ENCODE results near the gene KIAA1755.

Gene KIAA1755

DNA sequence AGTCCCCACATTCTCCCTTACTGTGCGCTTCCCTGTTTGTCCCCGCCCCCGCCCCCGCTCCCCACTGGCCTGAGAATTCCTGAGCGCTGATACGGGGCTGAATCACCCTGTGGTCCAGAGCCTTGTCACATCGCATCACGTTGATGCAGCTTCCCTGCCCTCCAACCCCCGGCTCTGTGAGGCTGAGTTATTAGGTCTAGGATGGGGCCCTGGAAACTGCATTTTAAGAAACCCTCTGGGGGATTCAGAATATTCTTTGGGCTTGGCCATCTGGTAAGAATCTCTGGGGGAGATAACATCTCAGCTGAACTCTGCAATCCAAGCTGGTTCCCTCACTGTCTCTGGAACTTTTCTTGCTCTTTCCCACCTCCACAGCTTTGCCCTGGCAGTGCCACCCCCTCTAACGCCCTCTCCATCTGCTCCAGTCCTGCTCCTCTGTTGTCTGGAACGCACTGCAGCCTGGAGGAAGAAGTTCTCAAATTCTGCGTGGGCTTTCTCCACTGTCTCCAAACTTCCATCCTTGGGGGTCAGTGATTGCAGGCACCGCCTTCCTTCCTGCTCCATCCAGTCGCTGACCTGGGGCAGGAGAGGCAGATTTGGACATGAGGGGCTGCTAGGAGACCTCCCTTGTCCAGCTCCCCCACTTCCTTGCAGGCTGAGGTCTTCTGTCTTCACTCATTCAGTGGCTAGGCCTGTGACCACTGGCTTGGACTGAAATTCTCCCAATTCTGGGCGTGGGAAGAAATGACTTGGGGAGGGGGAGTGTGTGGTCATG is 42.6 kb downstream of the KIAA1755 start:
- no peak for DNase-seq

DNA sequence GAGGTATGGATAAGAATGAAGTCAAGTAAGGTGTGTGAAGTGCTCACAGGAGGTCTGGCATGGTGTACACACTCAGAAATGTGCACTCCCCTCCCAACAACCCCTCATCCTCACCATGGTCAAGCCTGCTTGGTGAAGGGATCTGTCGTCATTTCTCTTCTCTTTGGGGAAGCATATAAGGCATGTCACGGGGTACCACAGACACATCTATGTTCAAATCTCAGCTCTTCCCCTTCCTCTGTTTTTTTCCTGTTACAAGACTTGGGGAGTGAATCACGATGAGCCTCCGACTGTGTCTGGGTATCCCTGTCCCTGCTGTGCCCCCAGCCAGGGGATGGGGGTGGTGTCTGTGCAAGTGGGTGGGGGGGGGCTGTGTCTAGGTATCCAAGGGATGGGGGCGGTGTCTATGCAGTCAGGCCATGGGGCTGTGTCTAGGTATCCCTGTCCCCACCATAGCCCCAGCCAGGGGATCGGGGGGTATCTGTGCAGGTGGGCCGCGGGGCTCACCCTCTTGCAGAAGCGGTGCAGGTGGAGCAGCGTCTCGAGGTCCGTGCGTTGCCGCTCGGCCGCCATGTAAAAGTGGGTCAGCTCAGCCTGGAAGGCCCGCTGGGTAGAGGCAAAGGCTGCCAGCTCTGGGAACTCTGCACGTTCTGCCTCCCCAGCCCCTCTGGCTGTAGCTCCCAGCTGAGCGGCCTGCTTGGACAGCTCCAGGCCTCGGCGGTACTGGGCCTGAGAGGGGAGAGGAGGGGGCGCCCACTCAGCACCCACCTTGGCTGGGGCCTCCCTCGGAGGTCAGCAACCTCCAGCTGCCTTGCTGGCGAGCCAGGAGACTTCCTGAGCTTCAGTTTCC is 43.6 kb downstream of the KIAA1755 start:
- DNase-seq = no peak

DNA sequence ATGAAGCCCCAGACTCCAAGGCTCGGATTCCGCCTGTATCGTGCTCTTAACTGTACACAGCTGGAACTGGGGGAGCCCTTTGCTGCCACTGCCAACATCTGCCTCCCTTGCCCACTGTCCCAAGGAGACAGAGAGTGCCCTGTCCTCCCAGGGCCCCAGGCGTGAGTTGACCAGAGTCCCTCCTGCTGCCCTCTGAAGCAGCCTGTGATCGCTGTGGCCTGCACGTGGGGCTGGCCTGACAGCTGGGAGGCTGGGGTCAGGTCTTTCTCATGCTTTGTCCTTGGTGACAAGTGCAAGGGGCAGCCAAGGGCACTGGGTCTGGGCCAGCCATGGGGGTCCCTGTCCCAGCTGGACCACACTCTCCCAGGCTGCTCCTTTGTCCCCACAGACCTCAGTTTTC is 44.3 kb downstream of the KIAA1755 start:
- DNase-seq = no peak

DNA sequence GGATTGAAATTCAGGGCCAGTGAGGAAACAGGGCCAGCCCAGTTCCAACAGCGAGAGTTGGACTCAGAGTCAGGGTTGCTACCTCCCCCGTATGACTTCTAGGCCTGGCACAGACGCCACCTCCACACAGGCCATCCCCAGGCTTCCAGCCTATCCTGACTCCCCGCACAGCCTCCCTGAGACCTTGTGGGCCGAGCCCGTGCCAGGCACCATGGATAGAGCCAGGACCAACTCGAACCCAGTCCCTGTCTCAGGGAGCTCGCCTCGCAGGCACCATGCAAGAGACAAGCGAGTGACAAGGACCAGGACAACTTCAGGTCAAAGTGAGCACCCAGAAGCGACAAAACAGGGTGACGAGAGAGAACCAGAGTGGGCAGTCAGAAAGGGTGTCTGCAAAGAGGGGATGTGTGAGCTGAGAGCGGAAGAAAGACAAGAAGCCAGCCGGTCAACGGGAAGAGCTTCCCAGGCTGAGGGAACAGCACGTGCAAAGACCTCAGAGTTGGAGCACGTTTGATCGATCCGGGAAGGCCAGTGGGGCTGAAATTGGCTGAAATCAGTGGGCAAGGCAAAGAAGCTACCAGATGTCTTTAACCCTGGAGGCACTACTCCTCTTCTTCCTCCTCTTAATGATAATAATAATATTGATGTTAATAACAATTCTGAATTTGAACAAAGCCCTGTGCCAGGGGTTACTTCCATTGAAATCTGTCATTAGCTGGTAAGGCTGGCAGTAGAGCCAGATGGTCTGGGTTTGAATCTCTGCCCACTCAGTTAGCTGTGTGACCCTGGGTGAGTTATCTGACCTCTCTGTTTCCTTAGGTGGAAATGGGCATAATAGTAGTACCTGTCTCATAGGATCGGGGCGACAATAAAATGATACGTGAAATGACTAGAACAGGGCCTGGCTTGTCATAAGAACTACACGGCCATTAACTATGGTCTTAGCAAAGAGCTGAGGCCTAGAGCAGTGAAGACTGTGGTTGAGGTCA is 45.0 kb downstream of the KIAA1755 start:
- DNase-seq = no peak

DNA sequence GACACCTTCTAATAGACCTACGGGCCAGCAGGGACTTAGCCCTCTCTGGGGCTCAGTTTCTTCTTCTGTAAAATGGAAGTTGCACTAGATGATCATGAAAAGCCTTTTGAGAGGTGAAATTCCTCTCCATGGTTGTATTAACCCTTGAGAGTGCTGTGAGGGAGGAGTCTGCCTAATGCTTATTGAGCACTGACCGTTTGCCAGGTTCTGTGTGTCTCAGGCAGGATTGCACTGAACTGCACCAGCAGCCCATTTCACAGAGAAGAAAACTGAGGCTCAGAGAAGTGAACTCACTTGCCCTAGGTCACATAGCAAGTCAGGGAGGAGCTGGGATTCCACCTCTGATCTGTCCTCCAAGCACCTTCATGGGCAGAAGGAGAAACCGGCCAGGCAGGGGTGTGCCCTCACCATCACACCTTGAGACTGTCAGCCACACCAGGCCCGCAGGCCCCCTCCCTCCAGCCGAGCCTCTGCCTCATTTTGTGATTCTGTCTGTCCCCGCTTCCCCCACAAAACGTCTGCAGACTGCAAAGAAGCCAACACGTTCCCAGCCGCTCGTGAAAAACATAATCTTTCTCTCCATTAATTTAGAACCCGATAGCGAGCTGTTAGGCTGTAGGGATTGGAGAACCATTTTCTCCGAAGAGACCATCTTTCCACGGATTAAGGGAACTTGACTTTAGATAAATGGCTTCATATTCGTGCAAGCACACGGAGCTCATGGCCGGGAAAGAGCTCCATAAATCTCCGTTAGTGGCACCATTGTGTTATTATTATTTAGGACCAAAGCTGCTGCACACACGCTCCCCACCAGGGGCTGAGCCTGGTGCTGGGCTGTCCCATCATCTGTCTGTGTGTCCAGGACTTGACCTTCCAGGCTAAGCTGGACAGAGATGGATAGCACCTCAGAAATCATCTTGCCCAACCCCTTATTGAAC is 46.0 kb downstream of the KIAA1755 start:
- no peak for DNase-seq

DNA sequence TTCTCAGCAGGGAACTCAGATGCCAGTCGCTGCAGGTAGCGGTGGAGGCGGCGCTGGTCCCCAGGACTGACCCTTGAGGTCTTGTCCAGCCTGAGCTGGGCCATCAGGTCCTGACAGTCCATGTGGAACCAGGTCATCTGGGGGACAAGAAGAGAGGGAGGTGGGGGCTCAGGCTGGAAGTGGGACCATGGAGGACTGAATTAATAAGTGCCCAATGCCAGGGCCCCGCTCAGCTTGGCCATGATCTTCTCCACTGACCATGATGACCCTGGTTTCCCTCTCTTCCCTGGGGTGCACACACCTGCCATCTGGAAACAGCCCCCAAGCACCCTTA is 47.0 kb downstream of the KIAA1755 start:
- no peak for DNase-seq

DNA sequence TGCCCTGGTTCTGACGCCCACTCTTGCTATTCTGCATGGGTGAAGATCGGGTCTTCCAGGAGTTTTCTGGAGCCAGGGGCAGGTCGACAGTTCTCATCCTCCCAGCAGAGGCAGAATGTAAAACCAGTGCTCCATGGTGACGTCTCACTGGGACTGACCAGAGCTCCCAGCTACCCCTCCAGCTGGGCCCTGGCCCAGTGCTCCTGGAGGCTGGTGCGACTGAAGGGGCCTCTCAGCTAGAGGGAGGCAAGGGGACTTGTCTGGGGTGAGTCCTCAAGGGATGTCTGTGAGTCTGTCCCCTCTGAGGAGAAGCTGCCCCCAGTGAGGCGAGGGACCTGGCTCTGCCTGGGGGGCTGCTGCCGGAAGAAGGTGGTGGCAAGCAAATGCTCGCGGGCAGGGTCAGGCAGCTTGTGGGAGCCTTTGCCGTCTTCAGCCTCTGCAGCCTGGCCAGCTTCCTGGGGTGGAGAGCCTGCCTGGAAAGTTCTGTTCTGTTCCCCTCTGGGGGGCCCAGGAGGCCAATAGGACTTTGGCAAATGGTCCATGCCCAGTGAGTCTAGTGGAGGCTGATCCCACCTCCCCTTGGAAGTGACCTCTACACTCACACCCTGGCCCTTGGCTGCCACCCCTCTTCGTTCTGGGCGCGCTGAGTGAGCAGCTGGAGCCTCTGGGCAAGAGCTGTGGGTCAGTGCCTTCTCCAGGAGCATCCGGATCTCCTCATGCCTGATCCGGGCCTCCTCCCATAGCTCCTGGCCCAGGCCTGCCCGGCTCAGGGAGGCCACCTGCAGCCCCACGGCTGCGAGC is 47.5 kb downstream of the KIAA1755 start:
- no peak for DNase-seq

DNA sequence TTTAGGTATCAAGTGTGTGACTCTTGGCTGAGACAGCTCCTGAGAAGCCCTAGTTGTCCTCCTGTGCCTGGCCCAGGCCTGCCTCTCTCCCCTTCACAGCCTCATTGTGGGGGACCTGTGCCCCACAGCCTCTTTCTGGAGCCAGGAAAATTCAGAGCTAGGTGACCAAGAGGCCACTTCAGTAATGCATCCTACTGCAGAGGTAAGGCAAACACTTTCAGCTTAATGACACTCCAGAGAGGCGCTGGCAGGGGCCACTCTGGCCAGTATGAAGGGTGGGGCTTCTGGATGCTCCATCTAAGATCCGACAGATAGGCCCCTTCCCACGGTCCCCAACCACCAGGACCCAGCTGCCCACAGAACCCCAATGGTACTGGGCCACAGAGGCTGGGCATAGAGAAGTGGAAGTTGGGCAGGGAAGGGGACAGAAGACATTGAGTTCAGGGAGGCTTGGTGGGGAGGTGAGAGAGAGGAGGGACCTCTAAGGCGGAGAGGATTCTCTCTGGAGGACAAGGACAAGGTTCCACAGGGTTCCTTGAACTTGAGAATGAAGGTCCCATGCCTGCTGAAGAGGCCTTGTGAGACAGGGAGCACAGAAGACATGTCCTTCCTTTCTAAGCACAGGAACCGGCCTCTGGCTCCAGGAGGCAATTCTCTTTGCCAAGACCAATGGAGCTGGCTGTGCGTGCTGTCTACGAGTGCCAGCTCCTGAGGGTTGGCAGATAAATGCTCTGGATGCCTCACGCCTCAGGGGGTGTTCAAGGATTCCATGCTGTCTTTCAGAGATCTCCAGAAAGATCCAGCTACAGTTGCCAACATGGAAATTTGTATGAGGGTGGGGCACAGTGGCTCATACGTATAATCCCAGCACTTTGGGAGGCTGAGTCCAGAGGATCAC is 49.1 kb downstream of the KIAA1755 start:
- DNase-seq = no peak

DNA sequence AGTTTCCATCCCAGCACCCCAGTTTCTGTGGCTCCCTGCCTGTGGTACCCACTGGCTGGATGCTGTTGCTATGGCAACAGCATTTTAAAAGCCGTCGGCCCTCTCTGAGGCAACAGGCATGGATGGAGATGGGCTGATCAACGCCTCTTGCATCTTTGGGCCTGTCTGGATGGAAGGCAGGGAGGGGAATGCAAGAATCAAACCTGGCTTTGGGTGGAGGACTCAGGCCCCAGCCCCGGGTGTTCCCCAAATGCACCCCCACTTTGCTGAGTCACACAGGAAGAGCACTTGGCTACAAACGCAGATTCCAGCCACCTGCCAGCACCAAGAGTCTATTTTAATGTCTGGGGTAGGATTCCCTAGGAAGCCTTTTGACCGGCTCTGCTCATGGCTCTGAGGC is 49.8 kb downstream of the KIAA1755 start:
- DNase-seq = no peak

DNA sequence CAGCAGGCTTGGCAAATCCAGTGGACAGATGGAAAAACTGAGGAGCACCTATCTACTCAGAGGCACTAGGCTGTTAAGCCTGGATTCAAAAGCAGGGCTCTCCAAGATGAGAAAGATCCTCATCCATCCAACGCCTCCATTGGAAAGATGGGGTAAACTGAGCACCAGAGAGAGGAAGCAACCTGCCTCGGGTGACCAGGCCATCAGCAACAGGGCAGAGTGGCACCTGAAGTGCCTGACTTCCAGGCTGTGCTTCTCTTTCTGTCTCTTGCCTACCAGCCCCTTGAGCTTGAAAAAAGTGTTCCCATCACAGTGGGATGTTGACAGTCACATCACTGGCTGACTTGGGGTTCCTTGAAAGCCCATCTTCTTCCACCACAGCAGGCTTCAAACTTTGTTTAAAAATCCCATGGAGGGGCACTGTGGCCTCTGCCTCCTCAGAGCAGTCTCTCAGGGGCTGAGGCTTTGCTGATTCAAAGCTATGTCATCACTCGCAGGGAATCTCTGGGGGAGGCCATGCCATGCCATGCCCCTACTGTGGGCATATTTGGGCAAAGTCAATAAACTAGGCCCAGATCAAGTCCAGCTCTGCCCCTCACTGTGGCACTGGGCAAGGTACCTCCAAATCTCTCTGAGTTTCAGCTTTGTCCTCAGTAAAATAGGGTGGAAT is 50.7 kb downstream of the KIAA1755 start:
- DNase-seq = no peak

DNA sequence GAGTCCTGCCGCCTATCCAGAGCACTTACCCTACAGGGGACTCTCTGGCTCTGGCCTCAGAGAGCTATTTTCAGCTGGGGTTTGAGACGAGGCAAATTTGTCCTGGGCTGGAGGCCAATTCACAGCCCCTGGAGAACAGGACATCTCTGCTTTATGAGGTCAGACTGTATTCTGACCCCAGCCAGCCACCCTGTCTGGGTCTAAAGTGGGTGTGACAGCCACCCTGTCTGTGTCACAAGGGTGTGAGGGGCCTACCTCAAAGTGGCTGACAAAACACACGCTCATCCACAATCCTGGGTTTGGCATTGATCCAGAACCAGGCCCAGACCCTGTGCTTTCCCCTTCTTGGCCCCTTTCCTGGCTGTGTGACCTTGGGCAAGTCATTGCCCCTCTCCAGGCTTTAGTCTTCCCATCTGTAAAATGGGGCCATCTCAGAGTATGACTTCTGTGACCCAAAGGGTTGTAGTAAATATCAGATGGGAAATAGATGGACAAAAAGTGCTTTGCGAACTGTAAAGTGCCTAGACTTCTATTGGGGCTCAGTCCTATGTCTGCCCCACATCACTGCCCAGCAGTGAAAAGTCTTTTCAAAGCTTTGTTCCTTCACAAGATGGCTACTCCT is 51.4 kb downstream of the KIAA1755 start:
- DNase-seq = no peak

DNA sequence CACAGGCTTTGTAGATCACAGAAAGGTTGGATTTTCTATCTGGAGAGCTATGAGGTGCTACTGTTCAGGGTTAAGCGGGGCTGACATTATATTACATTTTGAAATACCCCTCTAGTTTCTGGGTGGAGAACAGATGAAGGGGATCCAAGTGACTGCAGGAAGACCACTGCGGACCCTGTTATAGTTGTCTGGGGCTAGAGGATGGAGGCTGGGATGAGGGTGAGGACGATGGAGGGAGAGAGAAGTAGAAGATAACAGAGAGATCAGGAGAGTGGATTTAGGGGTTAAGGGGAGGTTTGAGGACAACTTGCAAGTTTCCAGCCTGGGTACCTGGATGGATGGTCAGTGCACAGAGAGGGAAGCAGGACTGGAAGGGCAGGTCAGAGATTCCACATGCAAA is 52.0 kb downstream of the KIAA1755 start:
- no peak for DNase-seq

DNA sequence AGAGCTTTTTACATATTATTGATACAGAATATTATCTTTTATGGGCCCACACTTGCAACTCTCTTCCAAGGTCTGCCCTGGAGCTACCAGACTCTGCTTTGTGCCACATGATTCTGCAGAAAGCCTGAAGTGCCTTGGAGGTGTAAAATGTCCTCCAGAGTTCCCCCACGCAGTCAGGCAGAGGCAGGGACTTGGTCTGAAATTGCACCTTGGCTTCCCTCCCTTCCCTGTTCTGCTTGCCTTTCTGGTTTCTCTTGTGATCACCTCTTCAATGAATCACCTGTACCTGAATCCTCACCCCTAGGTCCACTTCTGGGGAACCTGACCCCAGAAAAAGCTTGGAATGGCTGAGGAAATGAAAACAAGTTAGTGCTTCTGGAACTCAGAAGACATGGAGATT is 52.4 kb downstream of the KIAA1755 start:
- no peak for DNase-seq

DNA sequence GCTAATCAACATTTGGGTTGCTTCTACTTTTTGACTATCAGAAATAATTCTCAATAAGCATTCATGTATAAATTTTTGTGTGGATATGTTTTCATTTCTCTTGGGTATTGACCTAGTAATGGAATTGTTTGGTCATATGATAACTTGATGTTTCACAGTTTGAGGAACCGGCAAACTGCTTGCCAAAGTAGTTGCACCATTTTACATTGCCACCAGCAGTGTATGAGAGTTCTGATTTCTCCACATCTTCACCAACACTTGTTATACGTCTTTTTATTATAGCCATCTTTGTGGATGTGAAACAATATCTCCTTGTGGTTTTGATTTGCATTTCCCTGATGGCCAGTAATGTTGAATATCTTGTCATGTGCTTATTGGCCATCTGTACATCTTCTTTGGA is 52.9 kb downstream of the KIAA1755 start:
- no peak for DNase-seq

DNA sequence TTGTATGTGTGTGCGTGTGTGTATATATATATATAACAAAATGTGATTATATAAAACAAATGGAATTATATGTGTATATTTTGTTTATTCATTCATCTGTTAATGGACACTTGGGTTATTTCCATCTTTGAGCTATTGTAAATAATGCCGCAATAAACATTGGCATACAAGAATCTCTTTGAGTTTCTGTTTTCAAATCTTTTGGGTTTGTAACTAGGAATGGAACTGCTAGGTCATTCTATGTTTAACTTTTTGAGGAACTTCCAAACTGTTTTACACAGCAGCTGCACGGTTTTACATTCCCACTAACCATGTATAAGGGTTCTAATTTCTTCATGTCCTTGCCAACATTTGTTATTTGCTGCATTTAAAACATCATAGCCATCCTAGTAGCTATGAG is 55.5 kb downstream of the KIAA1755 start:
- no peak for DNase-seq

DNA sequence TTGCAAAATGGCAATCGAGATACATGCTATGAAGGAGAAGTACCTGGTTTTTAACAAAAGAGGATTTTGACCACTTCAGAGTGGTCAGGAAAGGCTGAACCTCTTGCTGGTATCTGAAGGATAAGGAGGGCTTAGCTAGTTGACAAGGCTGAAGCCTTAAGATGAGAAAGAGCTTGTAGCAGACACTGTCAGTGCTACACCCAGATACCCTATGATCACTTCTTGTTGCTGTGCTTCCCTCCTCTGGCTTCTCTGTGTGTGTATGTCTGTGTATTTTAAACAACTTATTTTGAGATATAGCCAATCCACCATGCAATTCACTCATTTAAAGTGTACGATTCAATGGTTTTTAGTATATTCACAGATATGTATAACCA is 56.6 kb downstream of the KIAA1755 start:
- no peak for DNase-seq

DNA sequence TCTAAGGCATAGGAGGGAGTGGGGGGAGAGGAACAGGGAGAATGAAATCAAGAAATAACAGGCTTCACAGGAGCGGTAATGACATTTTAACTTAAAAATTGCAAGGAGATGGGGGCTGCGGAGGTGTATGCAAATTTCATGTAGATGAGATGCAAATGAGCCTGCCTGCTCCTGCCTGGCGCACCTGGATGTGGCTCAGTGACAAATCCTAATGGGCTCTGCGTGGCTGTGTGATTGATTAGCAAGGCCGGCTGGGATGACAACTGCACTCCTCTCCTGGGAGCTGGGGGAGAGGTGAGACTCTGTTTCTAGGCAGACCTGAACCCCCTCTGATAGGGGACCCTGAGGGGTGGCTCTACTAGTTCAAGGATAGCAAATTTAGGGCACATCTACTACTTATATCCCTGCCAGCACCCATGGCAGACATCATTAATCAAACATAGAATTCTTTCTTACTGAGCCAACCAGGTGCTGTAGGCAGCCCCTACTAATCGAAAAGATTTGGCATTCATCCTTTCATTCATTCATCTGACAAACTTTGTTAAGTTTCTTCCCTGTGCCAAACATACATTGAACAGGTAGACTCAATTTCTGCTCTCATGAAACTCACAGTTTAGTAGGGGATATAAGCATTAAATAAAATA is 57.1 kb downstream of the KIAA1755 start:
- DNase-seq = no peak

DNA sequence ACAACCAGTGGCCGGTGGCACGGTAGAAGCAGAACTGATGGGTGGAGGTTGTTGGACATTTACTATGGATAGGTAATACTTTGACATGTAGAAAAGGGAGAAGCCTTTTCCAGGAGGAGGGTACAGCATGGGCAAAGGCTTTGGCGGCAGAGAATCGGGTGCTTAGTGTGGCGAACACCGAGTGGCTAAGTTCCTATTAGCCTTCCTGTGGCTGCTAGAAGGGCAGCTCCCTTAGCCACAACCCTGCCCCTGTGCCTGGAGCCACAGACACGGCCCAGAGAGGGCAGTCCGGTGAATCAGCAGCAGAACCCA is 57.6 kb downstream of the KIAA1755 start:
- DNase-seq = no peak

Data from stimulated activated CD4-positive, alpha-beta T cell treated with anti-CD3 and anti-CD28 coated beads, Interleukin-15, amount 100 ng/mL, for 24 hours (primary cell).